Esophagus squamous epithelium (tissue), 4 donors: ENCODE measurements around the gene ABCC1.

Experiments used
- CTCF ChIP-seq, 6 experiments: fragments of 450-650 bp in 4 of 6; fragments of 200-600 bp in 2 of 6; sonication (generic) in 2 of 6; IDR thresholded peaks; one replicate each; pipeline ENCODE4 v1.5.1; 2016 to 2019; ENCODE audit warnings: antibody characterized with exemption in 6 of 6, mild to moderate bottlenecking in 4 of 6, moderate library complexity in 4 of 6
- POLR2A ChIP-seq, 4 donors: fragments of 450-650 bp; IDR thresholded peaks; one replicate each; pipeline ENCODE4 v1.6.1; 2017; ENCODE audit warnings: antibody characterized with exemption in 4 of 4, mild to moderate bottlenecking in 4 of 4, moderate library complexity in 3 of 4

DNA sequence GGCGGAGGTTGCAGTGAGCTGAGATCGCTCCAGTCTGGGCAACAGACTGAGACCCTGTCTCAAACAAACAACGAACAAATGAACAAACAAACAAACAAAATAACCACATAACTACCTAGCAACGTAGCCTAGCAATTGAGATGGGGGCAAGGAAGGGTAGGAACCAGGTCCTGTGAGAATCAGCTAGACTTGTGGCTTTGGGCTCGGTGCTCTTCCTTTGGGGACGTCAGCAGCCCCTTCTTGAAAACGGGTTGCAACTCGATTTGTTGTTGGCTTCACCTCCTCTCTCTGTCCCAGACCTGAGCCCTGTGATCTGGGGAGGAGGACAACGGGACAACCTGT is 72.2 kb downstream of the ABCC1 start:
- no peak for TF ChIP-seq CTCF (IDR thresholded peaks at IDR 0.05)
- TF ChIP-seq POLR2A (IDR thresholded peaks at IDR 0.05): no peak
